ENCODE results near the gene COL9A3. TPM values are rescaled to one million over a fixed set of nuclear protein-coding genes. Genes with fewer than 3 reads are reported as not detected.

Gene COL9A3
- total RNA-seq, 1 experiment from 2014 or later: 8.5 TPM

- Histone ChIP-seq H3K4me1 (replicated peaks; ENCODE audit: insufficient read depth) (no peaks in the 10 kb centered on the region), H3K27me3 (ENCODE audit: insufficient read depth, low read depth) (no peaks in the 10 kb centered on the region), H2AFZ (no peak overlapping the region), H3K4me3 (no peak overlapping the region), H3K9me2 (ENCODE audit: insufficient read depth) (no peaks in the 10 kb centered on the region), H3K36me3 (ENCODE audit: low read depth) (peaks cover 27% of the 10 kb centered on the region), H3K4me2 (no peak overlapping the region), H3F3A (ENCODE audit: insufficient read depth, low read depth) (peaks cover 23% of the 10 kb centered on the region; the same call in 1 of the 2 replicates), H3K27ac (no peak overlapping the region), H4K20me1 (ENCODE audit: insufficient read depth) (peaks cover 5% of the 10 kb centered on the region; the same call in 1 of the 2 replicates), H3K9me3 (ENCODE audit: insufficient read depth, low read depth) (no peaks in the 10 kb centered on the region), H3K79me2 (ENCODE audit: low read depth) (no peaks in the 10 kb centered on the region)
- intact Hi-C loops (cut with micrococcal nuclease; ENCODE audit: unreplicated experiment): no loop called here
- no peak for TF ChIP-seq EZH2 (IDR thresholded peaks at IDR 0.05; ENCODE audit: low read depth)
- TF ChIP-seq, protein P1, sequence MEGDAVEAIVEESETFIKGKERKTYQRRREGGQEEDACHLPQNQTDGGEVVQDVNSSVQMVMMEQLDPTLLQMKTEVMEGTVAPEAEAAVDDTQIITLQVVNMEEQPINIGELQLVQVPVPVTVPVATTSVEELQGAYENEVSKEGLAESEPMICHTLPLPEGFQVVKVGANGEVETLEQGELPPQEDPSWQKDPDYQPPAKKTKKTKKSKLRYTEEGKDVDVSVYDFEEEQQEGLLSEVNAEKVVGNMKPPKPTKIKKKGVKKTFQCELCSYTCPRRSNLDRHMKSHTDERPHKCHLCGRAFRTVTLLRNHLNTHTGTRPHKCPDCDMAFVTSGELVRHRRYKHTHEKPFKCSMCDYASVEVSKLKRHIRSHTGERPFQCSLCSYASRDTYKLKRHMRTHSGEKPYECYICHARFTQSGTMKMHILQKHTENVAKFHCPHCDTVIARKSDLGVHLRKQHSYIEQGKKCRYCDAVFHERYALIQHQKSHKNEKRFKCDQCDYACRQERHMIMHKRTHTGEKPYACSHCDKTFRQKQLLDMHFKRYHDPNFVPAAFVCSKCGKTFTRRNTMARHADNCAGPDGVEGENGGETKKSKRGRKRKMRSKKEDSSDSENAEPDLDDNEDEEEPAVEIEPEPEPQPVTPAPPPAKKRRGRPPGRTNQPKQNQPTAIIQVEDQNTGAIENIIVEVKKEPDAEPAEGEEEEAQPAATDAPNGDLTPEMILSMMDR (conservative IDR thresholded peaks at IDR 0.05): no peak
- no TSS peak for BruUV-seq (replicated peaks)
- POLR2A ChIA-PET (ENCODE audit: unreplicated experiment): interaction anchor here (0.6 kb wide), 1 partner anchor 56 kb away, joined by 3 read pairs; no protein-coding TSS in a partner anchor
- CTCF ChIA-PET: interaction anchor here (0.9 to 1.0 kb wide), 2 partner anchors 12 to 31 kb away, joined by 3 read pairs; no protein-coding TSS in a partner anchor
- DNase-seq: no peak
These were observed 71.0 kb downstream of the COL9A3 start for GRCh38 chr20:62887860-62888239.

- Histone ChIP-seq H3K27me3 (ENCODE audit: insufficient read depth, low read depth) (no peaks in the 10 kb centered on the region), H3F3A (ENCODE audit: insufficient read depth, low read depth) (peaks cover 29% of the 10 kb centered on the region), H2AFZ (no peak overlapping the region), H3K4me1 (replicated peaks; ENCODE audit: insufficient read depth) (no peaks in the 10 kb centered on the region), H3K79me2 (ENCODE audit: low read depth) (no peaks in the 10 kb centered on the region), H3K9me3 (ENCODE audit: insufficient read depth, low read depth) (no peaks in the 10 kb centered on the region), H3K4me3 (no peak overlapping the region), H3K4me2 (no peak overlapping the region), H3K9me2 (ENCODE audit: insufficient read depth) (no peaks in the 10 kb centered on the region), H3K27ac (no peak overlapping the region), H3K36me3 (ENCODE audit: low read depth) (peaks cover 32% of the 10 kb centered on the region), H4K20me1 (ENCODE audit: insufficient read depth) (peaks cover 10% of the 10 kb centered on the region)
- ChIA-PET POLR2A (ENCODE audit: unreplicated experiment) (interaction anchor here (0.6 to 0.7 kb wide), 2 partner anchors 56 to 276 kb away, joined by 3 to 4 read pairs; no protein-coding TSS in a partner anchor), CTCF (interaction anchor here (0.9 kb wide), 1 partner anchor 30 kb away, joined by 3 read pairs; no protein-coding TSS in a partner anchor)
- no peak for DNase-seq
- BruUV-seq (replicated peaks): no TSS peak
- TF ChIP-seq, protein P1 (conservative IDR thresholded peaks at IDR 0.05): no peak
- TF ChIP-seq EZH2 (IDR thresholded peaks at IDR 0.05; ENCODE audit: low read depth): no peak
- intact Hi-C loops (cut with micrococcal nuclease; ENCODE audit: unreplicated experiment): no loop called here
These were observed 71.6 kb downstream of the COL9A3 start for GRCh38 chr20:62888406-62888805.

DNA sequence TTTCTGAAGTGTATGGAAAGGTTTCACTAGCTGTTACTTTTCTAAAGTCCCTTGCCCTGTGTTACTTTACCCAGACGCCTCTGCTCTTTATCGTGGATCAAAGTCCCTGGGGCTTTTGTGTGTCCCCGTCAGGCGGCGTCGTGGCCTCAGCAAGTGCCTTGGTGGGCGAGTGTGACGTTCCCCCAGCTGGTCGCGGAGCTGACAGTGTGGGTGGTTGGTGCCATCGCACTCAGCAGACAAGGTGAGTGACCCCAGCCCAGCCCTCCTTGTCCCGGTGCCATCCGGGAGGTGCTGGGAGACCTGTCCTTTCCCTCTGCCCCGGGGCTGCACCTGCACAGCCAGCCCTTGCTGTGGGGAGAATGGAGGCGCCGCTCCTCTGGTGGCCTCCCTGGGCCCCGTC is 72.1 kb downstream of the COL9A3 start:
- Histone ChIP-seq H3K4me2 (no peak overlapping the region), H3K4me1 (replicated peaks; ENCODE audit: insufficient read depth) (no peaks in the 10 kb centered on the region), H3K27ac (no peak overlapping the region), H3K9me3 (ENCODE audit: insufficient read depth, low read depth) (no peaks in the 10 kb centered on the region), H3K4me3 (no peak overlapping the region), H3F3A (ENCODE audit: insufficient read depth, low read depth) (peaks cover 33% of the 10 kb centered on the region), H3K36me3 (ENCODE audit: low read depth) (peaks cover 37% of the 10 kb centered on the region), H3K9me2 (ENCODE audit: insufficient read depth) (no peaks in the 10 kb centered on the region), H3K27me3 (ENCODE audit: insufficient read depth, low read depth) (no peaks in the 10 kb centered on the region), H4K20me1 (ENCODE audit: insufficient read depth) (peaks cover 13% of the 10 kb centered on the region), H3K79me2 (ENCODE audit: low read depth) (no peaks in the 10 kb centered on the region), H2AFZ (no peak overlapping the region)
- intact Hi-C loops (cut with micrococcal nuclease; ENCODE audit: unreplicated experiment): no loop called here
- no TSS peak for BruUV-seq (replicated peaks)
- no peak for DNase-seq
- TF ChIP-seq, protein P1 (conservative IDR thresholded peaks at IDR 0.05): no peak
- TF ChIP-seq EZH2 (IDR thresholded peaks at IDR 0.05; ENCODE audit: low read depth): no peak
- POLR2A ChIA-PET (ENCODE audit: unreplicated experiment): interaction anchor here (0.7 kb wide), 1 partner anchor 276 kb away, joined by 4 read pairs; no protein-coding TSS in a partner anchor
- CTCF ChIA-PET: no interaction called here

Measured in PC-9 (cell line).